ENCODE results near the gene SOX3.
A peak's percentile ranks its signal among the peaks of the same experiment; 100 is the strongest.

SOX3 gene

GRCh38 chrX:140505421-140506337, 810 bp upstream of the SOX3 start:
- H3K4me2 ChIP-seq (ENCODE audit: low read length), result no peak overlapping the region
- no peak overlapping the region for H3K27ac ChIP-seq
- H3K4me1 ChIP-seq, result no peaks in the 10 kb centered on the region
- H3K4me3 ChIP-seq (ENCODE audit: low read depth, low read length), result no peak overlapping the region
- no peaks in the 10 kb centered on the region for H3K79me2 ChIP-seq
- no peak for TF ChIP-seq CTCF (IDR thresholded peaks at IDR 0.05)
- peaks cover 8% of the 10 kb centered on the region for H3K27me3 ChIP-seq (ENCODE audit: control insufficient read depth, insufficient read depth, low read length)
- H3K36me3 ChIP-seq (ENCODE audit: control insufficient read depth, insufficient read depth, low read length), result no peaks in the 10 kb centered on the region
- H3K9me3 ChIP-seq (ENCODE audit: control insufficient read depth, low read length), result no peaks in the 10 kb centered on the region
- H2AFZ ChIP-seq, result no peak overlapping the region
- H3K9ac ChIP-seq, result no peak overlapping the region

- no peak overlapping the region for H3K9ac ChIP-seq
- no peak overlapping the region for H3K27ac ChIP-seq
- H3K4me3 ChIP-seq (ENCODE audit: low read depth, low read length), result no peak overlapping the region
- no peaks in the 10 kb centered on the region for H3K79me2 ChIP-seq
- H3K9me3 ChIP-seq (ENCODE audit: control insufficient read depth, low read length), result no peaks in the 10 kb centered on the region
- no peaks in the 10 kb centered on the region for H3K36me3 ChIP-seq (ENCODE audit: control insufficient read depth, insufficient read depth, low read length)
- peak overlapping the region; percentile 42 for H3K4me2 ChIP-seq (ENCODE audit: low read length)
- TF ChIP-seq CTCF (IDR thresholded peaks at IDR 0.05), result no peak
- H2AFZ ChIP-seq, result no peak overlapping the region
- no peaks in the 10 kb centered on the region for H3K4me1 ChIP-seq
- H3K27me3 ChIP-seq (ENCODE audit: control insufficient read depth, insufficient read depth, low read length), result peaks cover 8% of the 10 kb centered on the region
These were observed 1.0 kb downstream of the SOX3 start for GRCh38 chrX:140503714-140504351.

- Histone ChIP-seq H2AFZ (peak overlapping the region; percentile 17), H3K9me3 (ENCODE audit: control insufficient read depth, low read length) (no peaks in the 10 kb centered on the region), H3K9ac (no peak overlapping the region), H3K36me3 (ENCODE audit: control insufficient read depth, insufficient read depth, low read length) (no peaks in the 10 kb centered on the region), H3K27me3 (ENCODE audit: control insufficient read depth, insufficient read depth, low read length) (peaks cover 5% of the 10 kb centered on the region), H3K79me2 (no peaks in the 10 kb centered on the region), H3K27ac (no peak overlapping the region), H3K4me3 (ENCODE audit: low read depth, low read length) (no peak overlapping the region), H3K4me2 (ENCODE audit: low read length) (peak overlapping the region; percentile 18), H3K4me1 (no peaks in the 10 kb centered on the region)
- no peak for TF ChIP-seq CTCF (IDR thresholded peaks at IDR 0.05)
These were observed 1.6 kb downstream of the SOX3 start for GRCh38 chrX:140503238-140503601.

DNA sequence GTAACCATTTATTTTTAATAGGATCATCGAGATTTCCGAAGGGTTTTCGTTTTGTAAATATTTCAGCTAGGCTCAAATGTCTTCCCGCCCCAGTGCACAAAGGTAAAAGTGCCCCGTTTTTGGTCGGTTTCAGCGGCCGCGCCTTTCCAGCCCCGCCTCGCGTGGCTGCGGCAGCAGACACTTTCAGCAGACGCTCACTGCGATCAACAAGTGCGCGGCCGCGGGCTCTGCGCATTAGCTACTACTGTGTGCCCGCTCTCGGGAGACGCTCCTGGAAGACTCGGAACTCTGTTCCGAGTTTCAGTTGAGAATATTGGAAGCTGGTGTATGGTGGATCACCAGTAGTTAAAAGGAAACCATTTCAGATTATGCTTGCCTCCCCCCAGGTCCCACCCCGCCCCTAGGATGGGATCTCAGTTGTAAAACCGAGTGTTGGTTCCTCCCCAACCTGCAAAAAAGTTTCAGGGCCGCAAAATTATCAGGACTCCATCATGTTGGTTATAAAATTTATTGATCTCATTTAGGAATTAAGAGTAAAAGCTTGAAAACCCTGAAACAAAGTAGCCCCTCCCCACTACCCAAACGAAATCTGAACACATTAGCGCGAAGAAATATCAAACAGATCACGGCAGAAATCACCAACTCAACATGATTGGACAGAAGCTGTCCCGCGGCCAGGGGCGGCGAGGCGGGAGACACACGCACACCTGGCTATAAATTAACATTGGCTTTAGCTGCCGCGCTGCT, 2.2 kb downstream of the SOX3 start:
- peak overlapping the region; percentile 17 for H2AFZ ChIP-seq
- no peaks in the 10 kb centered on the region for H3K79me2 ChIP-seq
- peak overlapping the region; percentile 33 for H3K4me3 ChIP-seq (ENCODE audit: low read depth, low read length)
- no peak overlapping the region for H3K27ac ChIP-seq
- no peaks in the 10 kb centered on the region for H3K36me3 ChIP-seq (ENCODE audit: control insufficient read depth, insufficient read depth, low read length)
- no peaks in the 10 kb centered on the region for H3K9me3 ChIP-seq (ENCODE audit: control insufficient read depth, low read length)
- no peaks in the 10 kb centered on the region for H3K4me1 ChIP-seq
- peaks cover 5% of the 10 kb centered on the region for H3K27me3 ChIP-seq (ENCODE audit: control insufficient read depth, insufficient read depth, low read length)
- no peak overlapping the region for H3K9ac ChIP-seq
- no peak for TF ChIP-seq CTCF (IDR thresholded peaks at IDR 0.05)
- peak overlapping the region; percentile 18 for H3K4me2 ChIP-seq (ENCODE audit: low read length)

Measured in parathyroid adenoma (tissue), 2 donors.